Vagina (tissue), 2 donors: Measurements from ENCODE around the gene DUOXA2.

ENCODE experiments used
- POLR2A ChIP-seq, 2 donors: fragments of 450-650 bp; IDR thresholded peaks; one replicate each; pipeline ENCODE4 v1.6.1; 2017; ENCODE audit warnings: antibody characterized with exemption in 2 of 2, mild to moderate bottlenecking in 2 of 2, moderate library complexity in 2 of 2
- POLR2AphosphoS5 ChIP-seq, 2 donors: sonication (generic); formaldehyde crosslinking; IDR thresholded peaks; one replicate each; pipeline ENCODE4 v1.9.0; 2017; ENCODE audit warnings: antibody characterized with exemption in 2 of 2, mild to moderate bottlenecking in 2 of 2, low read depth in 1 of 2; ENCODE audit not compliant: insufficient read depth in 1 of 2
- TF ChIP-seq, protein P1 (sequence below), 3 experiments: fragments of 450-650 bp in 2 of 3; fragments of 200-600 bp in 1 of 3; sonication (generic) in 1 of 3; IDR thresholded peaks; one replicate each; pipeline ENCODE4 v1.5.1; 2017 to 2019; ENCODE audit warnings: antibody characterized with exemption in 3 of 3, mild to moderate bottlenecking in 2 of 3, moderate library complexity in 2 of 3

- TF ChIP-seq, protein P1, sequence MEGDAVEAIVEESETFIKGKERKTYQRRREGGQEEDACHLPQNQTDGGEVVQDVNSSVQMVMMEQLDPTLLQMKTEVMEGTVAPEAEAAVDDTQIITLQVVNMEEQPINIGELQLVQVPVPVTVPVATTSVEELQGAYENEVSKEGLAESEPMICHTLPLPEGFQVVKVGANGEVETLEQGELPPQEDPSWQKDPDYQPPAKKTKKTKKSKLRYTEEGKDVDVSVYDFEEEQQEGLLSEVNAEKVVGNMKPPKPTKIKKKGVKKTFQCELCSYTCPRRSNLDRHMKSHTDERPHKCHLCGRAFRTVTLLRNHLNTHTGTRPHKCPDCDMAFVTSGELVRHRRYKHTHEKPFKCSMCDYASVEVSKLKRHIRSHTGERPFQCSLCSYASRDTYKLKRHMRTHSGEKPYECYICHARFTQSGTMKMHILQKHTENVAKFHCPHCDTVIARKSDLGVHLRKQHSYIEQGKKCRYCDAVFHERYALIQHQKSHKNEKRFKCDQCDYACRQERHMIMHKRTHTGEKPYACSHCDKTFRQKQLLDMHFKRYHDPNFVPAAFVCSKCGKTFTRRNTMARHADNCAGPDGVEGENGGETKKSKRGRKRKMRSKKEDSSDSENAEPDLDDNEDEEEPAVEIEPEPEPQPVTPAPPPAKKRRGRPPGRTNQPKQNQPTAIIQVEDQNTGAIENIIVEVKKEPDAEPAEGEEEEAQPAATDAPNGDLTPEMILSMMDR (IDR thresholded peaks at IDR 0.05): no peak
- TF ChIP-seq POLR2A (IDR thresholded peaks at IDR 0.05): no peak
- no peak for TF ChIP-seq POLR2AphosphoS5 (IDR thresholded peaks at IDR 0.05; ENCODE audit: insufficient read depth in 1 of 2, low read depth in 1 of 2)
Measured at GRCh38 chr15:45112591-45113379, 1.3 kb upstream of the DUOXA2 start.
